SH-SY5Y (cell line): ENCODE data around the gene DMD.

Experiments
- GATA2 ChIP-seq: IDR thresholded peaks from 2 replicates; pipeline ENCODE4 v1.6.1; 2011; ENCODE audit warnings: mild to moderate bottlenecking, low read depth, low read length
- GATA3 ChIP-seq: IDR thresholded peaks from 2 replicates; pipeline ENCODE4 v1.6.1; 2011; ENCODE audit warnings: low read depth, mild to moderate bottlenecking, low read length, moderate library complexity

- TF ChIP-seq GATA2, result no peak
- TF ChIP-seq GATA3, result no peak
Observed at GRCh38 chrX:32533848-32534247, 677.5 kb downstream of the DMD start.
